Mesenchymal stem cell (in vitro differentiated cells and primary cell): ENCODE results near the gene ADAMTS17.

Source experiments
- DNase-seq: peaks from one replicate; pipeline ENCODE4 v3.0.0-alpha.2; 2013
- H2AFZ ChIP-seq: one replicate; pipeline ENCODE4 v1.6.1; 2013; ENCODE audit warnings: low read depth, mild to moderate bottlenecking, control low read depth, inconsistent platforms, low read length, moderate library complexity
- H2AK5ac ChIP-seq: 2 replicates; pipeline ENCODE4 v1.6.1; 2013; ENCODE audit warnings: low read length, moderate library complexity, mild to moderate bottlenecking, inconsistent platforms; ENCODE audit not compliant: severe bottlenecking
- H2BK120ac ChIP-seq: one replicate; pipeline ENCODE4 v1.6.1; 2013; ENCODE audit warnings: low read depth, mild to moderate bottlenecking, inconsistent platforms, low read length, moderate library complexity
- H2BK12ac ChIP-seq, 2 experiments: one replicate each; pipeline ENCODE4 v1.6.1; 2013; ENCODE audit warnings: inconsistent platforms in 2 of 2, low read length in 2 of 2, mild to moderate bottlenecking in 2 of 2, moderate library complexity in 2 of 2, control low read depth in 1 of 2
- H2BK15ac ChIP-seq: one replicate; pipeline ENCODE4 v1.6.1; 2013; ENCODE audit warnings: mild to moderate bottlenecking, low read depth, inconsistent platforms; ENCODE audit not compliant: poor library complexity, severe bottlenecking
- H2BK5ac ChIP-seq: 2 replicates; pipeline ENCODE4 v1.6.1; 2013; ENCODE audit warnings: low read depth, mild to moderate bottlenecking, low read length, control low read depth, inconsistent platforms; ENCODE audit not compliant: poor library complexity, severe bottlenecking
- H3K14ac ChIP-seq, 2 experiments: one replicate each; pipeline ENCODE4 v1.6.1; 2013; ENCODE audit warnings: inconsistent platforms in 2 of 2, low read length in 2 of 2, control low read depth in 1 of 2, mild to moderate bottlenecking in 1 of 2, moderate library complexity in 1 of 2
- H3K18ac ChIP-seq, 2 experiments: one replicate each; pipeline ENCODE4 v1.6.1; 2013; ENCODE audit warnings: inconsistent platforms in 2 of 2, low read length in 2 of 2, control low read depth in 1 of 2, low read depth in 1 of 2, mild to moderate bottlenecking in 1 of 2
- H3K23ac ChIP-seq, 2 experiments: one replicate each; pipeline ENCODE4 v1.6.1; 2013; ENCODE audit warnings: inconsistent platforms in 2 of 2, low read length in 2 of 2, mild to moderate bottlenecking in 2 of 2, moderate library complexity in 2 of 2, control low read depth in 1 of 2
- H3K27ac ChIP-seq: 2 replicates; pipeline ENCODE4 v1.5.1; 2013; ENCODE audit warnings: mild to moderate bottlenecking, moderate library complexity, low read length, control low read depth, inconsistent platforms; ENCODE audit not compliant: poor library complexity, severe bottlenecking
- H3K27me3 ChIP-seq, 2 experiments: 2 replicates each; pipeline versions ENCODE4 v1.6.1 to v1.7.0; 2013; ENCODE audit warnings: low read length in 2 of 2, mild to moderate bottlenecking in 2 of 2, moderate library complexity in 2 of 2, control low read depth in 1 of 2, inconsistent platforms in 1 of 2; ENCODE audit not compliant: control insufficient read depth in 1 of 2, insufficient read depth in 1 of 2
- H3K36me3 ChIP-seq, 2 experiments: 2 replicates each; pipeline versions ENCODE4 v1.6.1 to v1.7.0; 2013; ENCODE audit warnings: low read length in 2 of 2, control low read depth in 1 of 2, inconsistent platforms in 1 of 2, low read depth in 1 of 2, mild to moderate bottlenecking in 1 of 2; ENCODE audit not compliant: insufficient read depth in 2 of 2, control insufficient read depth in 1 of 2
- H3K4ac ChIP-seq, 2 experiments: one replicate each; pipeline ENCODE4 v1.6.1; 2013; ENCODE audit warnings: inconsistent platforms in 2 of 2, low read length in 2 of 2, mild to moderate bottlenecking in 2 of 2, moderate library complexity in 2 of 2, control low read depth in 1 of 2, low read depth in 1 of 2
- H3K4me1 ChIP-seq: 2 replicates; pipeline ENCODE4 v1.6.1; 2013; ENCODE audit warnings: low read depth, low read length, control low read depth; ENCODE audit not compliant: control insufficient read depth, insufficient read depth
- H3K4me2 ChIP-seq: 2 replicates; pipeline ENCODE4 v1.6.1; 2013; ENCODE audit warnings: low read length, mild to moderate bottlenecking, inconsistent platforms; ENCODE audit not compliant: poor library complexity, severe bottlenecking
- H3K4me3 ChIP-seq, 2 experiments: 2 replicates each; pipeline versions ENCODE4 v1.5.1 to v1.7.0; 2013; ENCODE audit warnings: low read length in 2 of 2, mild to moderate bottlenecking in 2 of 2, control low read depth in 1 of 2, low read depth in 1 of 2; ENCODE audit not compliant: insufficient read depth in 1 of 2
- H3K79me1 ChIP-seq: replicated peaks from 2 replicates; pipeline ENCODE4 v1.6.1; 2013; ENCODE audit warnings: mild to moderate bottlenecking, control low read depth, low read length, inconsistent platforms; ENCODE audit not compliant: poor library complexity, severe bottlenecking
- H3K9ac ChIP-seq: 2 replicates; pipeline ENCODE4 v1.7.0; 2013; ENCODE audit warnings: mild to moderate bottlenecking, low read length, moderate library complexity
- H3K9me3 ChIP-seq: 2 replicates; pipeline ENCODE4 v1.7.0; 2013; ENCODE audit warnings: mild to moderate bottlenecking, low read length; ENCODE audit not compliant: control insufficient read depth
- H4K8ac ChIP-seq: one replicate; pipeline ENCODE4 v1.6.1; 2013; ENCODE audit warnings: inconsistent platforms, mild to moderate bottlenecking, low read length, moderate library complexity
- H4K91ac ChIP-seq: one replicate; pipeline ENCODE4 v1.6.1; 2013; ENCODE audit warnings: mild to moderate bottlenecking, low read length, inconsistent platforms
- WGBS: methylation state at CpG from one replicate; pipeline ENCODE4 v1.1.7; 2013; ENCODE audit warnings: mixed read lengths; 5-methylcytosine and 5-hydroxymethylcytosine counted together

The ADAMTS17 gene

GRCh38 chr15:99957642-99958013 is 384.1 kb downstream of the ADAMTS17 start:
- no peak overlapping the region for H2BK120ac ChIP-seq
- no peaks in the 10 kb centered on the region for H3K36me3 ChIP-seq
- H3K4me2 ChIP-seq, result no peak overlapping the region
- peaks cover 5% of the 10 kb centered on the region for H3K9me3 ChIP-seq
- H3K27me3 ChIP-seq, result peaks cover 0 to 63% of the 10 kb centered on the region in 2 experiments
- no peak overlapping the region for H3K27ac ChIP-seq
- H3K79me1 ChIP-seq, result no peaks in the 10 kb centered on the region
- H2AK5ac ChIP-seq, result no peak overlapping the region
- H3K4ac ChIP-seq, result no peak overlapping the region
- H3K18ac ChIP-seq, result no peak overlapping the region
- no peak overlapping the region for H2BK5ac ChIP-seq
- H2BK12ac ChIP-seq, result no peak overlapping the region
- 100% methylated on average over 1 of the region's 2 CpGs for WGBS
- no peak overlapping the region for H3K4me3 ChIP-seq
- H3K4me1 ChIP-seq, result no peaks in the 10 kb centered on the region
- H3K14ac ChIP-seq, result no peak overlapping the region
- no peak overlapping the region for H2AFZ ChIP-seq
- no peak overlapping the region for H4K8ac ChIP-seq
- no peak overlapping the region for H3K23ac ChIP-seq
- H3K9ac ChIP-seq, result no peak overlapping the region
- no peak for DNase-seq
- no peak overlapping the region for H4K91ac ChIP-seq
- H2BK15ac ChIP-seq, result no peak overlapping the region

- Histone ChIP-seq H3K23ac (no peak overlapping the region), H3K79me1 (no peaks in the 10 kb centered on the region), H3K4me1 (no peaks in the 10 kb centered on the region), H3K27me3 (peaks cover 0 to 58% of the 10 kb centered on the region in 2 experiments), H2BK5ac (no peak overlapping the region), H4K8ac (no peak overlapping the region), H3K4ac (no peak overlapping the region), H3K4me3 (no peak overlapping the region), H3K18ac (no peak overlapping the region), H3K4me2 (no peak overlapping the region), H3K9ac (no peak overlapping the region), H2BK120ac (no peak overlapping the region), H3K36me3 (no peaks in the 10 kb centered on the region), H3K14ac (no peak overlapping the region), H2BK12ac (no peak overlapping the region), H2BK15ac (no peak overlapping the region), H3K27ac (no peak overlapping the region), H4K91ac (no peak overlapping the region), H2AK5ac (no peak overlapping the region), H2AFZ (no peak overlapping the region), H3K9me3 (peaks cover 5% of the 10 kb centered on the region)
- WGBS, result 92% methylated on average over 18 of the region's 19 CpGs
- DNase-seq, result no peak
These were observed 384.7 kb downstream of the ADAMTS17 start for GRCh38 chr15:99956820-99957641.

DNA sequence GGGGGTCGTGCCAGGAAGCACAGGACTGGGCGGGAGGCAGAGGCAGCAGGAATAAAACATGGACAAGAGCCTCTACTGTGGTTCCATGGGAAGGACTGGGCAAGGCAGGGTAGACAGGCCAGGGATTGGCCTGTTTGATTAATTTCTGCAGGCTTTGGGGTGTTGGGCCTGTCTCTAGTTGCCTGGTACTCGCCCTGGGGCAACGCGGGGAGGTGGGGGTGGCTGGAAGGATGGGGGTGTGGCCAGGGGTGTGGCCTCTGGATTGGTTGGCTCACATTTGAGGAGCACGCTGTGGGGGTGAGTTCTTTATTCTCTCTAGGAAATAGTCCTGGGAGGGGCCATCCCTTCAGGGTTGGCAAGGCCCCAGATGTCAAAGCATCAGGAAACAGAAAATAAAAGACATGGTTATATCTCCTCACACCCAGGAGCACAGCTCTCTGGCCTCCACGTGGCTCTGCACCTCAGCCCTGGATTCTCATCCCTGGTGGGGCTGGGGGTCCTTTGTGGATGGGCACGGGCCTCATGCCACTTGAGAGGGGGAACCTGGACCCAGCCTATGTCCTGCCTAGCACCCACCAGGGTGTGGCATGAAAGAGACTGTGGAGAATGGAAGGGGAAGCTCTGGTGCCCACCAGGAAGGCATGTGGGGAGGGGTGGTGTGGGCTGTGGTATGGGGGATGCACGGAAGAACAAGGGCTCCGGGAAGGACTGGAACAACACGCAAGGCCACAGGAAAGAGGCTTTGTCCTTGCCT is 385.6 kb downstream of the ADAMTS17 start:
- no peak overlapping the region for H3K4me2 ChIP-seq
- H3K79me1 ChIP-seq, result no peaks in the 10 kb centered on the region
- no peak overlapping the region for H2BK15ac ChIP-seq
- H3K4me3 ChIP-seq, result no peak overlapping the region
- H2BK5ac ChIP-seq, result no peak overlapping the region
- no peak overlapping the region for H4K91ac ChIP-seq
- no peaks in the 10 kb centered on the region for H3K4me1 ChIP-seq
- H3K9ac ChIP-seq, result no peak overlapping the region
- no peak overlapping the region for H3K27ac ChIP-seq
- DNase-seq, result no peak
- no peak overlapping the region for H2AK5ac ChIP-seq
- 86% methylated on average over 10 of the region's 11 CpGs for WGBS
- no peak overlapping the region for H3K18ac ChIP-seq
- no peak overlapping the region for H2BK120ac ChIP-seq
- H2AFZ ChIP-seq, result no peak overlapping the region
- H3K23ac ChIP-seq, result no peak overlapping the region
- no peak overlapping the region for H2BK12ac ChIP-seq
- H3K9me3 ChIP-seq, result peaks cover 5% of the 10 kb centered on the region
- no peak overlapping the region for H3K14ac ChIP-seq
- H3K27me3 ChIP-seq, result peaks cover 0 to 53% of the 10 kb centered on the region in 2 experiments
- no peaks in the 10 kb centered on the region for H3K36me3 ChIP-seq
- H4K8ac ChIP-seq, result no peak overlapping the region
- H3K4ac ChIP-seq, result no peak overlapping the region

- Histone ChIP-seq H4K91ac (no peak overlapping the region), H3K14ac (no peak overlapping the region), H2BK15ac (no peak overlapping the region), H2AK5ac (no peak overlapping the region), H2BK120ac (no peak overlapping the region), H3K23ac (no peak overlapping the region), H2AFZ (no peak overlapping the region), H3K18ac (no peak overlapping the region), H3K4ac (no peak overlapping the region), H3K27me3 (peaks cover 0 to 46% of the 10 kb centered on the region in 2 experiments), H4K8ac (no peak overlapping the region), H3K4me1 (no peaks in the 10 kb centered on the region), H3K79me1 (no peaks in the 10 kb centered on the region), H3K9ac (no peak overlapping the region), H3K36me3 (no peaks in the 10 kb centered on the region), H2BK5ac (no peak overlapping the region), H2BK12ac (no peak overlapping the region), H3K27ac (no peak overlapping the region), H3K4me2 (no peak overlapping the region), H3K4me3 (no peak overlapping the region), H3K9me3 (peaks cover 5% of the 10 kb centered on the region)
- no peak for DNase-seq
- 90% methylated on average over 4 of the region's 6 CpGs for WGBS
These were observed 386.2 kb downstream of the ADAMTS17 start for GRCh38 chr15:99955532-99955931.
